Aorta (tissue), 5 donors: ENCODE data around the gene GGT5. TPM values are rescaled to one million over a fixed set of nuclear protein-coding genes. Genes with fewer than 3 reads are reported as not detected.

Source experiments
- ATAC-seq: fragments of 200-7000 bp; cut with Tn5 transposase; one replicate; pipeline ENCODE4 v1.9.1; 2022; ENCODE audit warnings: moderate library complexity; ENCODE audit not compliant: low FRiP score
- DNase-seq, 2 donors: peaks; one replicate each; pipeline ENCODE4 v3.0.0-alpha.2; 2020
- H3K27ac ChIP-seq, 2 donors: one replicate each; pipeline ENCODE4 v1.5.1; 2013; ENCODE audit warnings: low read length in 2 of 2, mild to moderate bottlenecking in 2 of 2, moderate library complexity in 2 of 2, control low read depth in 1 of 2, inconsistent platforms in 1 of 2, low read depth in 1 of 2
- H3K27me3 ChIP-seq, 2 donors: one replicate each; pipeline ENCODE4 v1.6.1; 2013; ENCODE audit warnings: control low read depth in 1 of 2, low read length in 1 of 2, mild to moderate bottlenecking in 1 of 2, moderate library complexity in 1 of 2; ENCODE audit not compliant: insufficient read depth in 2 of 2, control insufficient read depth in 1 of 2
- H3K36me3 ChIP-seq, 2 donors: one replicate each; pipeline ENCODE4 v1.6.1; 2013; ENCODE audit warnings: control low read depth in 1 of 2, low read length in 1 of 2, mild to moderate bottlenecking in 1 of 2; ENCODE audit not compliant: insufficient read depth in 2 of 2, control insufficient read depth in 1 of 2
- H3K4me1 ChIP-seq, 2 donors: one replicate each; pipeline ENCODE4 v1.6.1; 2013; ENCODE audit warnings: low read length in 2 of 2, control low read depth in 1 of 2, mild to moderate bottlenecking in 1 of 2, moderate library complexity in 1 of 2; ENCODE audit not compliant: insufficient read depth in 2 of 2, control insufficient read depth in 1 of 2
- H3K4me3 ChIP-seq, 2 donors: one replicate each; pipeline ENCODE4 v1.5.1; 2013; ENCODE audit warnings: low read length in 2 of 2, control low read depth in 1 of 2, mild to moderate bottlenecking in 1 of 2
- H3K9me3 ChIP-seq: one replicate; pipeline ENCODE4 v1.6.1; 2013; ENCODE audit warnings: mild to moderate bottlenecking, low read length; ENCODE audit not compliant: control insufficient read depth
- WGBS, 2 donors: extraction: QIAGEN DNeasy Blood & Tissue Kit; methylation state at CpG; one replicate each; pipeline ENCODE4 v1.1.7; 2013; 5-methylcytosine and 5-hydroxymethylcytosine counted together
- intact Hi-C, 2 donors: fragments of 100-400 bp; cut with DNase I; formaldehyde crosslinking; loops; one replicate each; pipeline versions ENCODE4 v1.14.2 to v1.15.0; 2022
- polyA plus RNA-seq, 2 donors: library from polyadenylated mRNA; stranded (reverse); fragments of 200-250 nt; gene quantifications; one replicate each; pipeline ENCODE4 v1.2.3, GENCODE V29; 2013
- total RNA-seq, 2 donors: library from RNA; stranded (reverse); fragmentation: NEBNext Ultra II Directional; extraction: Animal tissue kit (Norgen Biotek cat#: 25700); gene quantifications; one replicate each; pipeline ENCODE4 v1.2.1, GENCODE V29; 2021
- donor health status: healthy with polysubstance abuse.
- donor health status: Bipolar disorder and iron deficiency.
- donor health status: DM: no; HTN: no; CAD: no.
- donor health status: DM: no; HTN: no; CAD: no.
- donor health status: DM: yes; HTN: yes; CAD: no.

Gene GGT5
- total and polyA plus RNA-seq, 4 donors: 50.8 to 434 (median 57.0) TPM

GRCh38 chr22:24191893-24192292 lies 53.0 kb downstream of the GGT5 start:
- Histone ChIP-seq H3K4me3 (no peak overlapping the region), H3K9me3 (no peaks in the 10 kb centered on the region), H3K4me1 (no peaks in the 10 kb centered on the region), H3K36me3 (no peaks in the 10 kb centered on the region), H3K27ac (no peak overlapping the region), H3K27me3 (no peaks in the 10 kb centered on the region)
- WGBS, 2 donors: 97 to 99% methylated on average over 5 of the region's 5 CpGs
- intact Hi-C loops: loop anchor here in 1 of 2 donors (2.0 kb wide), 1 partner anchor 55 kb away; no protein-coding TSS in a partner anchor
- ATAC-seq (no peak), DNase-seq (no peak)

- no peak for DNase-seq
- no peak for ATAC-seq
- WGBS, 2 donors: 91 to 94% methylated on average over 12 of the region's 12 CpGs
- Histone ChIP-seq H3K9me3 (no peaks in the 10 kb centered on the region), H3K4me1 (no peaks in the 10 kb centered on the region), H3K4me3 (no peak overlapping the region), H3K27ac (no peak overlapping the region), H3K27me3 (no peaks in the 10 kb centered on the region), H3K36me3 (no peaks in the 10 kb centered on the region)
- intact Hi-C loops: loop anchor here in 1 of 2 donors (2.0 kb wide), 1 partner anchor 55 kb away; no protein-coding TSS in a partner anchor
Measured at GRCh38 chr22:24191381-24191841, 53.5 kb downstream of the GGT5 start.

GRCh38 chr22:24190596-24191208 lies 54.2 kb downstream of the GGT5 start:
- ATAC-seq: no peak
- no peaks in the 10 kb centered on the region for H3K27me3 ChIP-seq
- H3K9me3 ChIP-seq: no peaks in the 10 kb centered on the region
- no peak overlapping the region for H3K4me3 ChIP-seq
- no peaks in the 10 kb centered on the region for H3K36me3 ChIP-seq
- 88 to 92% methylated on average over 8 of the region's 8 CpGs for WGBS, 2 donors
- intact Hi-C loops: loop anchor here in 1 of 2 donors (2.0 kb wide), 1 partner anchor 56 kb away; no protein-coding TSS in a partner anchor
- no peak overlapping the region for H3K27ac ChIP-seq
- H3K4me1 ChIP-seq: no peaks in the 10 kb centered on the region
- no peak for DNase-seq

- Histone ChIP-seq H3K9me3 (no peaks in the 10 kb centered on the region), H3K27me3 (no peaks in the 10 kb centered on the region), H3K27ac (no peak overlapping the region), H3K36me3 (no peaks in the 10 kb centered on the region), H3K4me1 (no peaks in the 10 kb centered on the region), H3K4me3 (no peak overlapping the region)
- DNase-seq (no peak), ATAC-seq (no peak)
- intact Hi-C loops: loop anchor here in 1 of 2 donors (2.0 kb wide), 1 partner anchor 57 kb away; no protein-coding TSS in a partner anchor
- WGBS, 2 donors: 87 to 89% methylated on average over 14 of the region's 14 CpGs
Measured at GRCh38 chr22:24190159-24190540, 54.7 kb downstream of the GGT5 start.

DNA sequence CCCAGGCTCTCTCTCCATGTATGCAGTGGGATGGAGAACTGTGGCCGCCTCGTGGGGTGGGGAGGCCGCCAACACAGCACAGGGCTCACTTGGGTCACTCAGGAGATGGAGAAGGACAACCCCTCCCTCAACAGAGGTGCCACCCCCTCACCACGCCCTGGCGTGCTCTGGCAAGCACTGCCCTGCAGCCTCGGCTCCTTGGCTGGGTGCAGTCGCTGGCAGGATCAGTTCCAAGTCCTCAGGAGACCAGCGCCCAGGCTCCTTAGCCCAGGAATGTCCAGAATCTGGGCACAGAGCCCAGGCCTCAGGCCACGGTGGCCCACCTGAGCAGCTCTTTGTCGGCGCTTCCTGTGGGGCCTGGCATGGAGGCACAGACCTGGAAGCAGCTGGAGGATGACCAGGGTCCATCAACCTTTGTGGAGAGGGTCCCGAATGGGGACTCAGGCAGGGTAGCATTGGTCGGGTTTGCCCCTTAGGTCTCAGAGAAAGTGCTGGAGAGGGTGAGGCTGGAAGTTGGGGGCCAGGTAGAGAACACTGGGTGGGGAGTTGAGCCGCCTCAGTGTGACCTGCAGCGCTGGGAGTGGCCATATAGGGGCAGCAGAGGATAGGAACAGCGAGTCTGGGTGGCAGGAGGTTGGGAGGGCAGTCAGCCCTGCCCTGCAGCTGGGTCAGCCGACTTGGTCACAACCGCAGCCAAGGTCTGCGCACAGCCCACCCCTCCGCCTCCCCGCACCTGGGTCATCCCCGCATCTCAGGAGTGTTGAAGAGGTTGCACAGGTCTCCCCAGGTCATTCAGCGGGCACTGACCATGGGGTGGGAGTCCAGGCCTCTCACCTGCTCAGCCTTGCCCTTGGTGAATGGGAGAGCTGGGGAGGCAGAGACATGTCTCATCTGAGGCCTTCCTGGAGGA lies 55.4 kb downstream of the GGT5 start:
- H3K27ac ChIP-seq: no peak overlapping the region

DNA sequence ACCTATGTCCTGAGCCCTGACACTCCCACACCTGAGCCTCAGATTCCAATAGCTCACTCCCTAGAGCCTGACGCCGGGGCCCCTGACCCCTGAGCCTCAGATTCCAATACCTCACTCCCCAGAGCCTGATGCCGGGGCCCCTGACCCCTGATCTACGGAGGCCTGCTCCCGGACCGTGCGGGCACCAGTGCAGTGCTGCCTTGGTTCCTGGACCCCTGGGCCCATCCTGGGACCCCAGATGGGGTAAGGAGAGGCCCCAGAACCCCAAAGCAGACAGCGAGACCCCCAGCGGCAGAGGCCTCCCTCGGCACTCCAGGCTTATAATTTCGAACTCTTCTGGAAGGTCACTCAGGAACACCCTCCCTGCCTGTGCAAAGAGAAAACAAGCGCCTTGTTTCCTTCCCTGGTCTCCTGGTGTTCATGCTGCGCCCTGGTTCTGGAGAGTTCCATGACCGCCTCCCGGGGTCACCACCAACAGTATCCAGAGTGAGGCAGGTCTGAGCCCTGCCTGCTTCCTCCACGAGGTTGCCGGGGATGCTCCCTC lies 56.1 kb downstream of the GGT5 start:
- no peak for DNase-seq
- ATAC-seq: no peak
- H3K9me3 ChIP-seq: no peaks in the 10 kb centered on the region
- no peaks in the 10 kb centered on the region for H3K4me1 ChIP-seq
- WGBS, 2 donors: 79% methylated on average over 17 of the region's 17 CpGs
- no peak overlapping the region for H3K4me3 ChIP-seq
- H3K27me3 ChIP-seq: no peaks in the 10 kb centered on the region
- H3K36me3 ChIP-seq: no peaks in the 10 kb centered on the region
- H3K27ac ChIP-seq: no peak overlapping the region
- intact Hi-C loops: loop anchor here in 1 of 2 donors (2.0 kb wide), 1 partner anchor 58 kb away; no protein-coding TSS in a partner anchor

More for the DNA sequence above, 55.4 kb downstream of the GGT5 start:
- intact Hi-C loops: loop anchor here (2.0 kb wide), 1 partner anchor 57 kb away; no protein-coding TSS in a partner anchor
- peak; percentile 81 to 91 for DNase-seq
- Histone ChIP-seq H3K36me3 (no peaks in the 10 kb centered on the region), H3K9me3 (no peaks in the 10 kb centered on the region), H3K4me1 (no peaks in the 10 kb centered on the region), H3K27me3 (no peaks in the 10 kb centered on the region), H3K4me3 (no peak overlapping the region)
- ATAC-seq: peak; percentile 93
- WGBS, 2 donors: 22 to 25% methylated on average over 23 of the region's 23 CpGs

GRCh38 chr22:24187731-24188644 lies 56.9 kb downstream of the GGT5 start:
- Histone ChIP-seq H3K27me3 (no peaks in the 10 kb centered on the region), H3K9me3 (no peaks in the 10 kb centered on the region), H3K4me3 (no peak overlapping the region), H3K36me3 (no peaks in the 10 kb centered on the region), H3K4me1 (no peaks in the 10 kb centered on the region), H3K27ac (no peak overlapping the region)
- 90% methylated on average over 36 to 37 of the region's 37 CpGs for WGBS, 2 donors
- no peak for ATAC-seq
- peak in 1 of 2 donors; percentile 42 for DNase-seq
- intact Hi-C loops: loop anchor here in 1 of 2 donors (2.0 kb wide), 1 partner anchor 59 kb away; no protein-coding TSS in a partner anchor
